GM13976 (cell line): ENCODE results near the gene HDAC3.
"Not testable (repeated sequence)": the region's sequence is repeated elsewhere in the genome, so short reads cannot be mapped to it uniquely, and the experiment has no call there.

Experiments
- DNase-seq: peaks from one replicate; pipeline ENCODE4 v3.0.0; 2012; ENCODE audit warnings: low spot score
- CTCF ChIP-seq: IDR thresholded peaks from 2 replicates; pipeline ENCODE4 v1.5.1; 2012; ENCODE audit warnings: borderline replicate concordance, mild to moderate bottlenecking; ENCODE audit not compliant: insufficient read depth; ENCODE audit errors: extremely low read depth, missing control alignments, control extremely low read depth
- in situ Hi-C: fragments of 300-500 bp; cut with MboI; formaldehyde crosslinking; loops from one replicate; pipeline ENCODE4 v1.12.0; 2022; ENCODE audit warnings: low sequenced_read_pairs, mixed read lengths, inconsistent platforms; ENCODE audit not compliant: unreplicated experiment

The HDAC3 gene

DNA sequence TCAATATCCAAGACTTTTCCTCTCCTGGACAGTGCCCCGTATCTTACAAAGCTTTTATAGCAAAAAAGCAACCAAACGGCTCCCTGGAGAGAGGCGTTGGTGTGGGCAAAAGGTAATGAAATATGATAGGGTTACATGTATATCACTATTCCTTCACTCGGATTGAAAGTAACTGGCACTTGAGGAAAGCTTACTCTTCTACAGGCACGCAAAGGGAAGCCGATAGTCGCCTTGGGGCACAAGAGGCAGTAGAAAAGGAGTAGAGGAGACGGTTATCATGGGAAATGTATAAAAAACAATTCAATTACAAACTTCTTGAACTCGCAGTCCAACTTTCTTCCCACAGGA is 19.0 kb downstream of the HDAC3 start:
- TF ChIP-seq CTCF, result no peak
- in situ Hi-C loops, result no loop called here
- DNase-seq, result no peak

- no peak for DNase-seq
- in situ Hi-C loops, result no loop called here
- TF ChIP-seq CTCF, result no peak
Observed at GRCh38 chr5:141617128-141617527, 19.5 kb downstream of the HDAC3 start.

- in situ Hi-C loops, result no loop called here
- DNase-seq, result no peak
Observed at GRCh38 chr5:141615991-141616720, 20.5 kb downstream of the HDAC3 start.

DNA sequence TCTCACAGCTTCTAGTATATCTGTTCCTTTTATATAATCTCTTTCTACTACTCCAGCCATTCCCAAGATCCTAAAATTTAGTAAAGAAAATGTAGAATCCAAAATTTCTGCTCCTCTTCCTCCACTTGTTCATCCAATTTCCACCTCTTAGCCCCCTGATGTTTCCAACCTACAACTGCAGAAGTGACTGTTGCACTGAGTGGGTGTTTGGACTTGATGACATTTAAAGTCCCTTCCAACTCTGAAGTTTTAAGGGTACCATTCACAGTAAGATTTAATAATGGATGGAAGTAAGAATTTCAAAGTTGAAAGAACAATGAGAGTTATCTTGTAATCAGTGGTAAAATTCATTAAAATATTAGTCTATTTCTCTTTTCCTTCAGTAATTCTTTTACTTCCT is 23.3 kb downstream of the HDAC3 start:
- no peak for DNase-seq
- in situ Hi-C loops, result no loop called here
- TF ChIP-seq CTCF, result no peak

More at GRCh38 chr5:141615991-141616720, 20.5 kb downstream of the HDAC3 start:
- TF ChIP-seq CTCF, result no peak

- DNase-seq, result no peak
- in situ Hi-C loops, result no loop called here
- TF ChIP-seq CTCF, result no peak
Observed at GRCh38 chr5:141611289-141611688, 25.4 kb downstream of the HDAC3 start.

- DNase-seq, in situ Hi-C loops: not testable (repeated sequence)
Observed at GRCh38 chr5:141609921-141610320, 26.7 kb downstream of the HDAC3 start.

- DNase-seq, result no peak
- in situ Hi-C loops, result no loop called here
- no peak for TF ChIP-seq CTCF
Observed at GRCh38 chr5:141609044-141609443, 27.6 kb downstream of the HDAC3 start.
